ENCODE data around the gene BPIFB1.

DNA sequence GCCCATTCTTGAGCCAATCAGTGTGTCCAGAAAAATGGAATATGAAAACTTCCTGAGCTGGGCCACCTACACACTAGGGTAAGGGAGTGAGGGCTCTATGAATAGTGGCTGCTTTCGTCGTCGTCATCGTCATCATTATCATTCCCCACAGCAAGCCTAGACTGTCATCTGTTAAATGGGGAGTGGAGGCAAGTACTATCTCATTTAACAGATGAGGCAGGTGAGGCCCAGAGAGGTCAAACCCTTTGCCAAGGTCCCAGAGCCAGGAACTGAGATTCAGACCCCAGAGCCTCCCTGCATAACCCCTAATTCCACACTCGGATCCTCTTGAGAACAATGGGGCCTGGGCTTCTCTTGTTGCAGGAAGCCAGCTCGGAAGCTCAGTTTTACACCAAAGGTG is 20.6 kb downstream of the BPIFB1 start:
- TF ChIP-seq E2F1 (CRISPR knock-in tag; IDR thresholded peaks at IDR 0.05): no peak
- TF ChIP-seq CTCF (IDR thresholded peaks at IDR 0.05): no peak
- no peak for TF ChIP-seq MAX (CRISPR knock-in tag; IDR thresholded peaks at IDR 0.05)
- TF ChIP-seq, protein P1, sequence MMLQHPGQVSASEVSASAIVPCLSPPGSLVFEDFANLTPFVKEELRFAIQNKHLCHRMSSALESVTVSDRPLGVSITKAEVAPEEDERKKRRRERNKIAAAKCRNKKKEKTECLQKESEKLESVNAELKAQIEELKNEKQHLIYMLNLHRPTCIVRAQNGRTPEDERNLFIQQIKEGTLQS (CRISPR knock-in tag; conservative IDR thresholded peaks at IDR 0.05): no peak
- no peak for TF ChIP-seq ELF4 (CRISPR knock-in tag; IDR thresholded peaks at IDR 0.05; ENCODE audit: low read depth)
- TF ChIP-seq GABPB1 (CRISPR knock-in tag; IDR thresholded peaks at IDR 0.05): no peak
- no peak for TF ChIP-seq NFYB (CRISPR knock-in tag; conservative IDR thresholded peaks at IDR 0.05; ENCODE audit: low read depth)
- TF ChIP-seq TCF7 (CRISPR knock-in tag; IDR thresholded peaks at IDR 0.05; ENCODE audit: low read depth): no peak
- TF ChIP-seq ATF6 (CRISPR knock-in tag; IDR thresholded peaks at IDR 0.05): no peak
- TF ChIP-seq ZNF232 (CRISPR knock-in tag; IDR thresholded peaks at IDR 0.05): no peak
- TF ChIP-seq ZNF121 (CRISPR knock-in tag; IDR thresholded peaks at IDR 0.05): no peak
- TF ChIP-seq CREB1 (CRISPR knock-in tag; IDR thresholded peaks at IDR 0.05): no peak
